Neural cell (in vitro differentiated cells): ENCODE data around the gene BCO2.

Experiments used
- EP300 ChIP-seq: fragments of 450-650 bp; conservative IDR thresholded peaks from 2 replicates; pipeline ENCODE4 v1.6.1; 2014; ENCODE audit warnings: antibody characterized with exemption, mild to moderate bottlenecking, moderate library complexity; ENCODE audit not compliant: poor library complexity, severe bottlenecking
- EZH2 ChIP-seq: fragments of 200-600, 300-800 bp; shearing (Covaris generic), sonication (generic); IDR thresholded peaks from 2 replicates; pipeline ENCODE4 v1.6.1; 2014; ENCODE audit warnings: antibody characterized with exemption, low read length, borderline replicate concordance, mild to moderate bottlenecking; ENCODE audit not compliant: insufficient read depth, poor library complexity, severe bottlenecking
- POLR2AphosphoS5 ChIP-seq: IDR thresholded peaks from 2 replicates; pipeline ENCODE4 v1.6.1; 2012
- RAD21 ChIP-seq: fragments of 450-650 bp; conservative IDR thresholded peaks from 2 replicates; pipeline ENCODE4 v1.6.1; 2014; ENCODE audit warnings: antibody characterized with exemption, mild to moderate bottlenecking, moderate library complexity
- TAF1 ChIP-seq: IDR thresholded peaks from 2 replicates; pipeline ENCODE4 v1.6.1; 2012; ENCODE audit warnings: low read depth

DNA sequence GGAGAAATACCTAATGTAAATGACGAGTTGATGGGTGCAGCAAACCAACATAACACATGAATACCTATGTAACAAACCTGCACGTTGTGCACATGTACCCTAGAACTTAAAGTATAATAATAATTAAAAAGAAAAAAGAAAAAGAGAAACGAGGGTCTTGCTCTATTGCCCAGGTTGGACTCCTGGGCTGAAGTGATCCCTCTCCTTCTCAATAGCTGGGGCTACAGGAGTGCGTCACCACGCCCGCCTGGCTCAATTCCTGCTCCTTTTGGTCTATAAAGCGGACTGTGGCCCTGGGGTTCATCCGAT lies 50.4 kb downstream of the BCO2 start:
- no peak for TF ChIP-seq RAD21
- no peak for TF ChIP-seq EZH2
- no peak for TF ChIP-seq TAF1
- no peak for TF ChIP-seq EP300
- no peak for TF ChIP-seq POLR2AphosphoS5
